Posterior cingulate gyrus (tissue), 11 donors: ENCODE results near the gene SPEM2.

Experiments
- DNase-seq, 10 donors: peaks; one replicate each; pipeline versions ENCODE4 v3.0.0 to v3.0.0-alpha.2; 2020 to 2021; ENCODE audit warnings: mixed read lengths in 3 of 10
- intact Hi-C: fragments of 100-400 bp; cut with DNase I; formaldehyde crosslinking; loops from one replicate; pipeline ENCODE4 v1.15.1; 2023

Gene SPEM2

GRCh38 chr17:7438656-7439460, 13.4 kb downstream of the SPEM2 start:
- DNase-seq: no peak
- intact Hi-C loops: loop anchor here (5.0 to 10.0 kb wide), 3 partner anchors 47 to 146 kb away; partner anchors contain the start of genes MPDU1, PLSCR3 and TMEM95

GRCh38 chr17:7439462-7440112, 14.2 kb downstream of the SPEM2 start, which contains the start of gene FGF11:
Gene FGF11 (plus strand): TSS chr17:7439512. CDS start chr17:7439621, 109 bp downstream.
- DNase-seq: no peak
- intact Hi-C loops: loop anchor here (5.0 to 10.0 kb wide), 3 partner anchors 47 to 145 kb away; partner anchors contain the start of genes MPDU1, PLSCR3 and TMEM95

- intact Hi-C loops: no loop called here
These were observed 14.9 kb downstream of the SPEM2 start for GRCh38 chr17:7440113-7440833.

GRCh38 chr17:7440834-7441195, 15.4 kb downstream of the SPEM2 start:
- intact Hi-C loops: no loop called here
- DNase-seq: no peak

More at GRCh38 chr17:7440113-7440833, 14.9 kb downstream of the SPEM2 start:
- DNase-seq: no peak

GRCh38 chr17:7441266-7441665, 15.8 kb downstream of the SPEM2 start:
- no peak for DNase-seq
- intact Hi-C loops: no loop called here

- no peak for DNase-seq
- intact Hi-C loops: no loop called here
These were observed 16.7 kb downstream of the SPEM2 start for GRCh38 chr17:7442142-7442541.

- no peak for DNase-seq
- intact Hi-C loops: no loop called here
These were observed 18.4 kb downstream of the SPEM2 start for GRCh38 chr17:7443499-7444485.

GRCh38 chr17:7444682-7445618, 19.5 kb downstream of the SPEM2 start, which contains the start of gene CHRNB1:
Gene CHRNB1 (plus strand): TSS chr17:7445061. CDS start chr17:7445128, 67 bp downstream.
- peak; percentile 58 to 97 (median 76) for DNase-seq
- intact Hi-C loops: no loop called here

GRCh38 chr17:7445619-7445968, 20.2 kb downstream of the SPEM2 start:
- no peak for DNase-seq
- intact Hi-C loops: no loop called here

GRCh38 chr17:7448461-7448860, 23.0 kb downstream of the SPEM2 start:
- no peak for DNase-seq
- intact Hi-C loops: no loop called here

- peak in 1 of 10 donors; percentile 28 for DNase-seq
- intact Hi-C loops: no loop called here
These were observed 34.6 kb downstream of the SPEM2 start for GRCh38 chr17:7459961-7460545.

GRCh38 chr17:7460850-7461660, 35.6 kb downstream of the SPEM2 start:
- intact Hi-C loops: no loop called here
- DNase-seq: peak in 1 of 10 donors; percentile 36

GRCh38 chr17:7462474-7463371, 37.3 kb downstream of the SPEM2 start:
- peak in 1 of 10 donors; percentile 85 for DNase-seq
- intact Hi-C loops: no loop called here

- intact Hi-C loops: no loop called here
- DNase-seq: no peak
These were observed 38.0 kb downstream of the SPEM2 start for GRCh38 chr17:7463372-7463846.

- intact Hi-C loops: no loop called here
- no peak for DNase-seq
These were observed 38.7 kb downstream of the SPEM2 start for GRCh38 chr17:7464081-7464480.

- DNase-seq: peak in 1 of 10 donors; percentile 76
- intact Hi-C loops: no loop called here
These were observed 40.3 kb downstream of the SPEM2 start for GRCh38 chr17:7465597-7466275.
